Astrocyte (in vitro differentiated cells and primary cell): ENCODE measurements around the gene PTPN5.
A peak's percentile ranks its signal among the peaks of the same experiment; 100 is the strongest.

Source experiments
- EZH2 ChIP-seq: IDR thresholded peaks from 2 replicates; pipeline ENCODE4 v1.6.1; 2012; ENCODE audit warnings: mild to moderate bottlenecking, low read length, inconsistent platforms; ENCODE audit not compliant: insufficient read depth
- TF ChIP-seq, protein P1 (sequence below): IDR thresholded peaks from 2 replicates; pipeline ENCODE4 v1.5.1; 2011; ENCODE audit warnings: low read depth, mild to moderate bottlenecking, inconsistent platforms, low read length, moderate library complexity; ENCODE audit not compliant: insufficient read depth

DNA sequence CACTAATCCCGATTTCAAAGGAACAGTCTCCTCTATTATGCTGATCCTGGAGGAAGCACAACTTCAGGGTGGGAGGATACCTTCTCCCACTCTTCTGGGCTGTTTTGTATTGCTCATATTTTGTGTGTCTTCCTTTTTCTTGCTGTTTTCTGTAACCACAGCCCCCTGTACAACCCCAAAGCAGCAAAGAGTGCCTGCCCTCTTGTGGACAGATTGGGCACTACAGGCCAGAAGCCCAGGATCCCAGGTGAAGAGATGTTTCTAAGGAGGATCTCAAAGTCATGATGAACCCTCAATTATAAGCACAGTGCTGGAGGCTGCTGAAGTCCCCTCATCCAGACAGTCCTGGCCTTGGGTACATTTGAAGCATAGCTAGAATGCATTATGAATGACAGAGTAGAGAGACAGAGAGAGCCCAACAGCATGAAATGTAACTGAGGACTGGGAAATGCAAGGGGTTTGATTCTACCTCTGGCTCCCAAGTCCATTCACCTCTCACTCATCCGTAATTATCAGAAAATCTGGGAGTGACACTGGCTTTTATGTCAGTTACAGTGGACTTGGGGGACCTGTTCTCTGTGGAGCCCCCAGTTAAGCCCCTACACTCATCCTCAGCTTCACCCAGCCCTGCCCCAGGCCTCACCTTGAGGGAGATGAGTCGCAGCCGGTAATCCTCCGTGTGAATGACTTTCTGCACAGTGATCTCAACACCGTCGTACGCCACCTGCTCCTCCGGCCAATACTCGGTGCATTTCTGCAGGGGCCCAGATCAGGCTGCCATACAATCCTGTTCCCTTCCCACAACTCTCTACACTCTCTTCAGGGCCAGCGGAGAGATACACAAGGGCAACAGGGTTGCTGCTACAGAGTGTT is 59.4 kb downstream of the PTPN5 start:
- TF ChIP-seq, protein P1, sequence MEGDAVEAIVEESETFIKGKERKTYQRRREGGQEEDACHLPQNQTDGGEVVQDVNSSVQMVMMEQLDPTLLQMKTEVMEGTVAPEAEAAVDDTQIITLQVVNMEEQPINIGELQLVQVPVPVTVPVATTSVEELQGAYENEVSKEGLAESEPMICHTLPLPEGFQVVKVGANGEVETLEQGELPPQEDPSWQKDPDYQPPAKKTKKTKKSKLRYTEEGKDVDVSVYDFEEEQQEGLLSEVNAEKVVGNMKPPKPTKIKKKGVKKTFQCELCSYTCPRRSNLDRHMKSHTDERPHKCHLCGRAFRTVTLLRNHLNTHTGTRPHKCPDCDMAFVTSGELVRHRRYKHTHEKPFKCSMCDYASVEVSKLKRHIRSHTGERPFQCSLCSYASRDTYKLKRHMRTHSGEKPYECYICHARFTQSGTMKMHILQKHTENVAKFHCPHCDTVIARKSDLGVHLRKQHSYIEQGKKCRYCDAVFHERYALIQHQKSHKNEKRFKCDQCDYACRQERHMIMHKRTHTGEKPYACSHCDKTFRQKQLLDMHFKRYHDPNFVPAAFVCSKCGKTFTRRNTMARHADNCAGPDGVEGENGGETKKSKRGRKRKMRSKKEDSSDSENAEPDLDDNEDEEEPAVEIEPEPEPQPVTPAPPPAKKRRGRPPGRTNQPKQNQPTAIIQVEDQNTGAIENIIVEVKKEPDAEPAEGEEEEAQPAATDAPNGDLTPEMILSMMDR = peak; percentile 98
- no peak for TF ChIP-seq EZH2
